ENCODE data around the gene OTOS.

OTOS gene

DNA sequence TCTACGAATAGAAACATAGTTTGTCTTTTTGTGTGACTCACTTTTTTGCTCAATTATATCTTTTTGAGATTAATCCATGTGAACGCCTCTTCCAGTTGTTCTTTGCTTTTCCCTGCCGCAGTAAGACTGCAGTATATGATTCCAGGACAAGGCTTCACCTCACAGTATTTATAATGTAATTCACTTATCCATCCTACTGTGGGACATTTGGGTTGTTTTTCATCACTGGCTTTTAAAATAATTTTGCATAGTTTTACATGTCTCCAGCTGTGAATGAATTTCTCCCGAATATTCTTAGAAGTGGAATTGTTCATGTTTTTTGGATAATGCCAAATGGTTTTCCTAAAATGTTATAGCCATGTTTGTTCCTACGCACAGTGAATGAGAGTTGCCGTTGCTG is 26.2 kb downstream of the OTOS start:
- no peak for DNase-seq (ENCODE audit: low spot score)
- Histone ChIP-seq H3K4me1 (ENCODE audit: control insufficient read depth in 2 of 2, insufficient read depth in 1 of 2, low read depth in 1 of 2, low read length in 2 of 2) (no peaks in the 10 kb centered on the region), H4K8ac (ENCODE audit: low read depth, low read length) (no peak overlapping the region), H2BK5ac (ENCODE audit: low read length) (no peak overlapping the region), H3K36me3 (replicated peaks in 1 of 2; ENCODE audit: control insufficient read depth in 2 of 2, insufficient read depth in 2 of 2, low read length in 2 of 2) (no peaks in the 10 kb centered on the region), H3K27me3 (ENCODE audit: control insufficient read depth in 3 of 3, insufficient read depth in 3 of 3, low read depth in 1 of 3, low read length in 3 of 3) (peaks cover 0 to 29% (median 0%) of the 10 kb centered on the region in 3 experiments), H3K14ac (ENCODE audit: low read length) (no peak overlapping the region), H3K23ac (ENCODE audit: low read depth, low read length, poor library complexity) (no peak overlapping the region), H3K4me2 (ENCODE audit: insufficient read depth, low read length, poor library complexity, severe bottlenecking) (no peak overlapping the region), H2BK12ac (ENCODE audit: low read length) (no peak overlapping the region), H3K79me1 (ENCODE audit: low read depth, low read length) (no peaks in the 10 kb centered on the region), H2BK120ac (ENCODE audit: low read depth, low read length) (no peak overlapping the region), H3K4ac (ENCODE audit: low read length) (no peak overlapping the region), H2AFZ (ENCODE audit: low read length) (no peak overlapping the region), H4K91ac (ENCODE audit: low read depth, low read length, poor library complexity) (no peak overlapping the region), H3K18ac (ENCODE audit: low read length) (no peak overlapping the region), H2AK5ac (ENCODE audit: low read depth, low read length) (no peak overlapping the region), H3K9ac (ENCODE audit: low read depth, low read length, poor library complexity) (no peak overlapping the region), H3K27ac (replicated peaks; ENCODE audit: low read length) (no peak overlapping the region), H2BK15ac (ENCODE audit: low read length) (no peak overlapping the region), H3K4me3 (ENCODE audit: low read length in 2 of 2) (no peak overlapping the region), H3K9me3 (replicated peaks in 1 of 2; ENCODE audit: control insufficient read depth in 2 of 2, insufficient read depth in 1 of 2, low read depth in 1 of 2, low read length in 2 of 2) (no peaks in the 10 kb centered on the region)
- no CpG with 5 or more reads among the region's 6 CpGs for WGBS, 2 donors (ENCODE audit: extremely low coverage in 2 of 2, insufficient read length in 2 of 2, insufficient replicate concordance in 1 of 2)

DNA sequence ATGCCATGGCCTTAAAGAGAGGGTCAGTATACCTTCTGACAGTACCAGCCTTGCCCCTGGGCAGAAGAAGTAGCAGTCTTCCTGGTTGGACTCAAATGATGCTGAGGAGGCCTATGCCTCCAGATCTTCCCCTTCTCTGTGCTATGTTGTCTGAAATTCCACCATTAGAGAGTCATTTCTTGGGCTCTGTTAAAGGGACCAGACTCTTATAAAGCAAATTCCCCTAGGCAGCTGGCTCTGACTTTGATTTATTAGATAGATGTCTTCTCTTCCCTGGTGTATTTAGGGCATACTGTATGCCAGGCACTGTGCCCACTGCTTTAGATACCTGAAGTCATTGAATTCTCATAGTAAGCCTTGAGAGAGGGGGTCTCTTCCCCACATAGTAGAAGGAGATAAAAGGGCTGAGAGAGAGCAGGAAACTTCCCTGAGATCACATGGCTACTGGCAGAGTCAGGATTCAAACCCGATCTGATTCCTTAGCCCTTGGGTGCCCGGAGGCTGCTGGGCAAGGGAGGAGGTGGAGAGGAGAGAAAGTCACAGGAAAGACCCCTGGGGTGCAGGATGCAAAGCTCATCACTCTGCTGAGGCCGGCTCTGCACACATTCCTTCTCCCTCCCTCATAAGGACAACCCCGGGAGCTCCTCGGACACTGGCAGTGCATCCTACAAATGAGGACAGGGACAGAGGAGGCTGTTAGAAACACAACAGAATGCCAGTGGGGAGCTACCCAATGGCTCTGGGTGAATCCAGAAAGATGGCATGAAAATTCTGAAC is 27.4 kb downstream of the OTOS start:
- H3K14ac ChIP-seq (ENCODE audit: low read length): no peak overlapping the region
- H3K9ac ChIP-seq (ENCODE audit: low read depth, low read length, poor library complexity): no peak overlapping the region
- no peak overlapping the region for H3K4me2 ChIP-seq (ENCODE audit: insufficient read depth, low read length, poor library complexity, severe bottlenecking)
- DNase-seq (ENCODE audit: low spot score): no peak
- H3K4me3 ChIP-seq (ENCODE audit: low read length in 2 of 2): no peak overlapping the region
- no peak overlapping the region for H2BK15ac ChIP-seq (ENCODE audit: low read length)
- no peak overlapping the region for H2BK5ac ChIP-seq (ENCODE audit: low read length)
- H3K36me3 ChIP-seq (replicated peaks in 1 of 2; ENCODE audit: control insufficient read depth in 2 of 2, insufficient read depth in 2 of 2, low read length in 2 of 2): no peaks in the 10 kb centered on the region
- H3K4me1 ChIP-seq (ENCODE audit: control insufficient read depth in 2 of 2, insufficient read depth in 1 of 2, low read depth in 1 of 2, low read length in 2 of 2): no peaks in the 10 kb centered on the region
- no peak overlapping the region for H3K27ac ChIP-seq (replicated peaks; ENCODE audit: low read length)
- H3K23ac ChIP-seq (ENCODE audit: low read depth, low read length, poor library complexity): no peak overlapping the region
- H4K91ac ChIP-seq (ENCODE audit: low read depth, low read length, poor library complexity): no peak overlapping the region
- H4K8ac ChIP-seq (ENCODE audit: low read depth, low read length): no peak overlapping the region
- no peak overlapping the region for H2AFZ ChIP-seq (ENCODE audit: low read length)
- H2BK12ac ChIP-seq (ENCODE audit: low read length): no peak overlapping the region
- H3K79me1 ChIP-seq (ENCODE audit: low read depth, low read length): no peaks in the 10 kb centered on the region
- no peak overlapping the region for H2BK120ac ChIP-seq (ENCODE audit: low read depth, low read length)
- H3K9me3 ChIP-seq (replicated peaks in 1 of 2; ENCODE audit: control insufficient read depth in 2 of 2, insufficient read depth in 1 of 2, low read depth in 1 of 2, low read length in 2 of 2): no peaks in the 10 kb centered on the region
- no peak overlapping the region for H3K18ac ChIP-seq (ENCODE audit: low read length)
- H3K4ac ChIP-seq (ENCODE audit: low read length): no peak overlapping the region
- H2AK5ac ChIP-seq (ENCODE audit: low read depth, low read length): no peak overlapping the region
- peaks cover 0 to 29% (median 0%) of the 10 kb centered on the region in 3 experiments for H3K27me3 ChIP-seq (ENCODE audit: control insufficient read depth in 3 of 3, insufficient read depth in 3 of 3, low read depth in 1 of 3, low read length in 3 of 3)
- no CpG with 5 or more reads among the region's 5 CpGs for WGBS, 2 donors (ENCODE audit: extremely low coverage in 2 of 2, insufficient read length in 2 of 2, insufficient replicate concordance in 1 of 2)

DNA sequence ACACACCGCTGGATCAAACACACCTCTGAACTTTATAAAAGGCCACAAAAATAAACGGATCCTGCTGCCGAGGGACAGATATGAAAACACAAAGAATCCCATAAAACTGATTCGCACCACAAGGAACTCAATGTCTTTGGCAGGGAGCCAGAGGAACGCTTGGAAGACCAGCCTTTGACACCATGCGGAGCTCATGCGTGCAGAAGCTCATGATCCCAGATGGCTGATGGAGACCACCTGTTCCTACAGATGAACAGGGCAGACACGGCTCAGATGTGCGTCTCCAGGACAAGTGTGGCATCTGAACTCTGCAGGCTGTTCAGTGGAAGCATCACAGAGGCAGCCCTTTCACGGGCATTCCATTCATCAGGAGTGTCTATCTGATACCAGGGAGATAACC is 29.2 kb downstream of the OTOS start:
- Histone ChIP-seq H3K27ac (replicated peaks; ENCODE audit: low read length) (no peak overlapping the region), H3K4me2 (ENCODE audit: insufficient read depth, low read length, poor library complexity, severe bottlenecking) (no peak overlapping the region), H3K18ac (ENCODE audit: low read length) (no peak overlapping the region), H3K4ac (ENCODE audit: low read length) (no peak overlapping the region), H4K8ac (ENCODE audit: low read depth, low read length) (no peak overlapping the region), H3K27me3 (ENCODE audit: control insufficient read depth in 3 of 3, insufficient read depth in 3 of 3, low read depth in 1 of 3, low read length in 3 of 3) (peaks cover 0 to 29% (median 0%) of the 10 kb centered on the region in 3 experiments), H3K9ac (ENCODE audit: low read depth, low read length, poor library complexity) (no peak overlapping the region), H3K14ac (ENCODE audit: low read length) (no peak overlapping the region), H3K23ac (ENCODE audit: low read depth, low read length, poor library complexity) (no peak overlapping the region), H3K4me3 (ENCODE audit: low read length in 2 of 2) (no peak overlapping the region), H2AK5ac (ENCODE audit: low read depth, low read length) (no peak overlapping the region), H2AFZ (ENCODE audit: low read length) (no peak overlapping the region), H2BK15ac (ENCODE audit: low read length) (no peak overlapping the region), H2BK5ac (ENCODE audit: low read length) (no peak overlapping the region), H3K9me3 (replicated peaks in 1 of 2; ENCODE audit: control insufficient read depth in 2 of 2, insufficient read depth in 1 of 2, low read depth in 1 of 2, low read length in 2 of 2) (no peaks in the 10 kb centered on the region), H4K91ac (ENCODE audit: low read depth, low read length, poor library complexity) (no peak overlapping the region), H3K79me1 (ENCODE audit: low read depth, low read length) (no peaks in the 10 kb centered on the region), H2BK120ac (ENCODE audit: low read depth, low read length) (no peak overlapping the region), H3K4me1 (ENCODE audit: control insufficient read depth in 2 of 2, insufficient read depth in 1 of 2, low read depth in 1 of 2, low read length in 2 of 2) (peaks cover 0 to 3% of the 10 kb centered on the region in 2 donors), H2BK12ac (ENCODE audit: low read length) (no peak overlapping the region), H3K36me3 (replicated peaks in 1 of 2; ENCODE audit: control insufficient read depth in 2 of 2, insufficient read depth in 2 of 2, low read length in 2 of 2) (no peaks in the 10 kb centered on the region)
- DNase-seq (ENCODE audit: low spot score): no peak
- WGBS, 2 donors (ENCODE audit: extremely low coverage in 2 of 2, insufficient read length in 2 of 2, insufficient replicate concordance in 1 of 2): no CpG with 5 or more reads among the region's 10 CpGs

DNA sequence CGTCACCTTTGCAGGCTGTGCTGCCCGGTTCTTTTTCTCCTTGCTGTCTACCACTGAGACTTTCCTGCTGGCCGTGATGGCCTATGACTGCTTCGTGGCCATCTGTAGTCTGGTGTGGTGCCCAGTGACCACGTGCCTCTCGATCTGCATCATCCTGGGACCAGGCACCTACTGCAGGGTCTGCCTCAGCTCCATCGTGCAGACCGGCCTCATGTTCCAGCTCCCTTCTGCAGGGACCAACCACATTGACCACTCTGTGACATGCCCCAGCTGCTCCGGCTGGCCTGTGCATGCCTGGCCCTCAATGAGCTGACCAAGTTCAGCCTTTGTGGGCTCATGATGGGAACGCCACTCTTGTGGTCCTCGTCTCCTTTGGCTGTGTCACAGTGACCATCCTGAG is 31.1 kb downstream of the OTOS start:
- Histone ChIP-seq H3K9ac (ENCODE audit: low read depth, low read length, poor library complexity) (no peak overlapping the region), H3K18ac (ENCODE audit: low read length) (no peak overlapping the region), H4K91ac (ENCODE audit: low read depth, low read length, poor library complexity) (no peak overlapping the region), H2BK15ac (ENCODE audit: low read length) (no peak overlapping the region), H2BK5ac (ENCODE audit: low read length) (no peak overlapping the region), H3K9me3 (replicated peaks in 1 of 2; ENCODE audit: control insufficient read depth in 2 of 2, insufficient read depth in 1 of 2, low read depth in 1 of 2, low read length in 2 of 2) (no peaks in the 10 kb centered on the region), H3K4me2 (ENCODE audit: insufficient read depth, low read length, poor library complexity, severe bottlenecking) (no peak overlapping the region), H3K4ac (ENCODE audit: low read length) (peak overlapping the region; percentile 30), H2BK12ac (ENCODE audit: low read length) (no peak overlapping the region), H3K27ac (replicated peaks; ENCODE audit: low read length) (no peak overlapping the region), H2AK5ac (ENCODE audit: low read depth, low read length) (no peak overlapping the region), H3K23ac (ENCODE audit: low read depth, low read length, poor library complexity) (peak overlapping the region; percentile 68), H2AFZ (ENCODE audit: low read length) (no peak overlapping the region), H3K36me3 (replicated peaks in 1 of 2; ENCODE audit: control insufficient read depth in 2 of 2, insufficient read depth in 2 of 2, low read length in 2 of 2) (no peaks in the 10 kb centered on the region), H3K79me1 (ENCODE audit: low read depth, low read length) (no peaks in the 10 kb centered on the region), H2BK120ac (ENCODE audit: low read depth, low read length) (no peak overlapping the region), H4K8ac (ENCODE audit: low read depth, low read length) (no peak overlapping the region), H3K14ac (ENCODE audit: low read length) (no peak overlapping the region), H3K4me1 (ENCODE audit: control insufficient read depth in 2 of 2, insufficient read depth in 1 of 2, low read depth in 1 of 2, low read length in 2 of 2) (peaks cover 0 to 3% of the 10 kb centered on the region in 2 donors), H3K27me3 (ENCODE audit: control insufficient read depth in 3 of 3, insufficient read depth in 3 of 3, low read depth in 1 of 3, low read length in 3 of 3) (peaks cover 0 to 23% (median 0%) of the 10 kb centered on the region in 3 experiments), H3K4me3 (ENCODE audit: low read length in 2 of 2) (no peak overlapping the region)
- WGBS, 2 donors (ENCODE audit: extremely low coverage in 2 of 2, insufficient read length in 2 of 2, insufficient replicate concordance in 1 of 2): no CpG with 5 or more reads among the region's 11 CpGs
- DNase-seq (ENCODE audit: low spot score): no peak

Measured in neuronal stem cell (in vitro differentiated cells).